Left renal pelvis (tissue), 4 donors: ENCODE measurements around the gene KLK10. TPM values are rescaled to one million over a fixed set of nuclear protein-coding genes. Genes with fewer than 3 reads are reported as not detected.

ENCODE experiments used
- DNase-seq, 4 donors: peaks; one replicate each; pipeline ENCODE4 v3.0.0-alpha.2; 2013; ENCODE audit warnings: low read depth in 4 of 4, low spot score in 3 of 4
- polyA plus RNA-seq, 4 donors: library from polyadenylated mRNA; unstranded; fragments of 120-200 nt; gene quantifications; one replicate each; pipeline ENCODE4 v1.2.1, GENCODE V29; 2013; ENCODE audit not compliant: insufficient read length in 4 of 4

The KLK10 gene
- polyA plus RNA-seq, 4 donors = 0.20 to 6.1 (median 0.42) TPM

GRCh38 chr19:51027126-51027806 is 7.8 kb upstream of the KLK10 start:
- no peak for DNase-seq

- DNase-seq = no peak
Observed at GRCh38 chr19:51026554-51026831, 7.0 kb upstream of the KLK10 start, which contains the start of gene KLK11. KLK11 (minus strand) TSS chr19:51026616; CDS start chr19:51025631, 985 bp downstream.

GRCh38 chr19:51025809-51026553 is 6.5 kb upstream of the KLK10 start:
- DNase-seq = no peak

- DNase-seq = no peak
Observed at GRCh38 chr19:51025401-51025800, 5.9 kb upstream of the KLK10 start.

- DNase-seq = no peak
Observed at GRCh38 chr19:51024924-51025323, 5.4 kb upstream of the KLK10 start.

GRCh38 chr19:51023946-51024345 is 4.4 kb upstream of the KLK10 start:
- no peak for DNase-seq

- DNase-seq = no peak
Observed at GRCh38 chr19:51022526-51022925, 3.0 kb upstream of the KLK10 start.

GRCh38 chr19:51020988-51021651 is 1.6 kb upstream of the KLK10 start:
- DNase-seq = no peak

GRCh38 chr19:51018745-51019543 is 565 bp downstream of the KLK10 start:
- no peak for DNase-seq

GRCh38 chr19:51016798-51017683 is 2.5 kb downstream of the KLK10 start:
- DNase-seq = no peak

GRCh38 chr19:51015691-51016267 is 3.7 kb downstream of the KLK10 start:
- no peak for DNase-seq

GRCh38 chr19:51014242-51014641 is 5.3 kb downstream of the KLK10 start:
- DNase-seq = no peak

GRCh38 chr19:51012661-51013190 is 6.8 kb downstream of the KLK10 start:
- no peak for DNase-seq

- no peak for DNase-seq
Observed at GRCh38 chr19:51010066-51010795, 9.3 kb downstream of the KLK10 start.

- no peak for DNase-seq
Observed at GRCh38 chr19:51009061-51009891, 10.2 kb downstream of the KLK10 start.

- no peak for DNase-seq
Observed at GRCh38 chr19:51007488-51007887, 12.0 kb downstream of the KLK10 start.

GRCh38 chr19:51006406-51006805 is 13.1 kb downstream of the KLK10 start:
- DNase-seq = no peak

- no peak for DNase-seq
Observed at GRCh38 chr19:51005248-51005647, 14.3 kb downstream of the KLK10 start.
